NCI-H345 (cell line): Measurements from ENCODE around the gene CRIP2.

Source experiments
- DNase-seq: peaks from one replicate; lab custom pipeline; 2025; lab: John Stamatoyannopoulos, UW

The CRIP2 gene

GRCh38 chr14:105527826-105528585 lies 53.4 kb downstream of the CRIP2 start:
- peak; percentile 73 for DNase-seq

DNA sequence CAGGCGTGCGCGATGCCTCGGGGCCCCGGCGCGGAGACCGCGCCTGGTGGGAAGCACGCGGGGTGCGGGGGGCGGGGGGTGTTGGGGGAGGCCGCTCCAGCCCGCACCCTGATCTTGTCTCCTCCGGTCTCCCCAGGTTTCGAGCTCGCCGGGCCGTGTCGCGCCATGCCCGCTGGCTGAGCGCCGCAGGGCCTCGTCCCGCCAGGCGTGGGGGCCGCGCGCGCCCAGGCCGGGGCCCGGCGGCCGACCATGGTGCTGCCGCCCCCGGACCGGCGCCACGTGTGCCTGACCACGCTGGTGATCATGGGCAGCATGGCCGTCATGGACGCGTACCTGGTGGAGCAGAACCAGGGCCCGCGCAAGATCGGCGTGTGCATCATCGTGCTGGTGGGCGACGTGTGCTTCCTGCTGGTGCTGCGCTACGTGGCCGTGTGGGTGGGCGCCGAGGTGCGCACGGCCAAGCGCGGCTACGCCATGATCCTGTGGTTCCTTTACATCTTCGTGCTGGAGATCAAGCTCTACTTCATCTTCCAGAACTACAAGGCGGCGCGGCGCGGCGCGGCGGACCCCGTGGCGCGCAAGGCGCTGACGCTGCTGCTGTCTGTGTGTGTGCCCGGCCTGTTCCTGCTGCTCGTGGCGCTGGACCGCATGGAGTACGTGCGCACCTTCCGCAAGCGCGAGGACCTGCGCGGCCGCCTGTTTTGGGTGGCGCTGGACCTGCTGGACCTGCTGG lies 54.1 kb downstream of the CRIP2 start:
- DNase-seq: no peak

- DNase-seq: no peak
Observed at GRCh38 chr14:105529319-105529568, 54.6 kb downstream of the CRIP2 start.
